T-helper 1 cell treated with Interleukin-12 subunit alpha and Interleukin-12 subunit beta and Interleukin-4 antibody, amounts not matched to agents 30 μg/mL and 1 μg/mL, for 36 hours (primary cell): ENCODE results near the gene TRAF3IP1.
"Not testable (repeated sequence)": the region's sequence is repeated elsewhere in the genome, so short reads cannot be mapped to it uniquely, and the experiment has no call there.

Experiments
- H3K27ac Mint-ChIP-seq: one replicate; pipeline ENCODE4 v1.8.0; 2021; ENCODE audit warnings: mild to moderate bottlenecking, mixed read lengths
- H3K27me3 Mint-ChIP-seq: one replicate; pipeline ENCODE4 v1.8.0; 2021; ENCODE audit warnings: low read depth, mixed read lengths
- H3K36me3 Mint-ChIP-seq: one replicate; pipeline ENCODE4 v1.8.0; 2021; ENCODE audit warnings: low read depth, mixed read lengths
- H3K4me1 Mint-ChIP-seq: one replicate; pipeline ENCODE4 v1.8.0; 2021; ENCODE audit warnings: low read depth, mixed read lengths
- H3K4me3 Mint-ChIP-seq: one replicate; pipeline ENCODE4 v1.8.0; 2021; ENCODE audit warnings: mild to moderate bottlenecking, moderate library complexity, mixed read lengths
- H3K9me3 Mint-ChIP-seq: one replicate; pipeline ENCODE4 v1.8.0; 2021; ENCODE audit warnings: mixed read lengths

Gene TRAF3IP1

DNA sequence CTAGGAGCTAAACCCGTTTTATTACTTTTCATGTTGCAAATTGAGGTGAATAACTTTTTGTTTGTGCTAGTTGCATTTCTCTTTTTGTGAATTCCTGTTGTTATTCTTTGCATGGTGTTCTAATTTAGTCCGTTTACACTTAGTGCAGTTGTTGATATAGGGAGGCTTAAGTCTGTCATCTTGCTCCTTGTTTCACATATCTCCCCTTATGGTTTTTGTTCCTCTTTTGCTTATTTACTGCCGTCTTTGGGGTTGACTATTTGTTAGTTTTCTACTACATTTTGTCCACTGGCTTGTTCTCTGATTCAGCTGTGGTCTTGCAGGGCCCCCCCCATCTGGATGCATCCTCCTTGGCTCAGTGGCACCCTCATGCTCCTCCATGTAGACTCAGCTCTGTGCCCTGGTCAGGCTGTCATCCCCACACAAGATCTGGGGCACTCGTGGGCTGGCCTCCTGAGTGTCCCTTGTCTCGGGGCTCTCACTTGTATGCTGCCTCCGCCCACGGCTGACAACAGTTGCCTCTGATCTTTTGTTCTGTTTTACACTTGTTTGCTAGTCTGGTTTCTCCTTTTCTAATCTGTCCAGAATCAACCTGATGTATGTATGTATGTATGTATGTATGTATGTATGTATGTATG is 63.5 kb downstream of the TRAF3IP1 start:
- Mint-ChIP-seq H3K4me3 (no peak overlapping the region), H3K27ac (no peak overlapping the region), H3K4me1 (peaks cover 9% of the 10 kb centered on the region), H3K9me3 (no peaks in the 10 kb centered on the region), H3K36me3 (no peaks in the 10 kb centered on the region), H3K27me3 (no peaks in the 10 kb centered on the region)

DNA sequence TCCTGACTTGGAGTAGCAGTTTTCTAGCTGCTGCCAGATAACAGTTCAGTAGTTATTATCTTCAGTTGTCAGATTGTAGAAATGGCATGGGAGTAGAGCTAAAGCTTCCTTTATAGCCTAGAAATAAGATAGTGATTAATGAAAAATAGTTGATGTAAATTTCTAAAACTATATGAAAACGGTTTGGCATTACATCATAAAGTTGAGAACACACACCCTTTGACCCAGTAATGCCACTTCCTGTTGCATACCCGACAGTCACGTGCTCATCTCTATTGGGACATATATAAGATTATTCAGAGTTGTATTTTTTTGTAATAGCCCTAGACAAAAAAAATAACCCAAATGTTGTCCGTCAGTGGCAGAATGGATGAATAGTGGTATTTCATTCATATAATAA is 67.0 kb downstream of the TRAF3IP1 start:
- Mint-ChIP-seq H3K4me1 (no peaks in the 10 kb centered on the region), H3K4me3 (no peak overlapping the region), H3K27me3 (no peaks in the 10 kb centered on the region), H3K9me3 (no peaks in the 10 kb centered on the region), H3K27ac (no peak overlapping the region), H3K36me3 (no peaks in the 10 kb centered on the region)

DNA sequence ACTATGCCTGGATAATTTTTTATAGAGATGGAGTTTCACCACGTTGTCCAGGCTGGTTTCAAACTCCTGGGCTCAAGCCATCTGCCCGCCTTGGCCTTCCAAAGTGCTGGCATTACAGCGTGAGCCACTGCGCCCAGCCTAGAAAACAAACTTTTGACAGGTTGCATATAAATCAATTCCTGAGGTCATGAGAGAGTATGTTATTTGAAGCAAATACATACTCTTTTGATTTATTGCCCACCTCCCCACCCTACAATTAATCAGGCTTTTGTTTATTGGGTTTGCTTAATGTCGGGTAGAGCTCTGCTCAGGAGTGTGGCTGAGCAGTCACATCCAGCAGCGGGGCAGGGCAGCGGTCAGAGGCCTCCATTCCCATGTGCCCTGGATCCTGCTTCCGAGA is 68.5 kb downstream of the TRAF3IP1 start:
- no peaks in the 10 kb centered on the region for H3K36me3 Mint-ChIP-seq

DNA sequence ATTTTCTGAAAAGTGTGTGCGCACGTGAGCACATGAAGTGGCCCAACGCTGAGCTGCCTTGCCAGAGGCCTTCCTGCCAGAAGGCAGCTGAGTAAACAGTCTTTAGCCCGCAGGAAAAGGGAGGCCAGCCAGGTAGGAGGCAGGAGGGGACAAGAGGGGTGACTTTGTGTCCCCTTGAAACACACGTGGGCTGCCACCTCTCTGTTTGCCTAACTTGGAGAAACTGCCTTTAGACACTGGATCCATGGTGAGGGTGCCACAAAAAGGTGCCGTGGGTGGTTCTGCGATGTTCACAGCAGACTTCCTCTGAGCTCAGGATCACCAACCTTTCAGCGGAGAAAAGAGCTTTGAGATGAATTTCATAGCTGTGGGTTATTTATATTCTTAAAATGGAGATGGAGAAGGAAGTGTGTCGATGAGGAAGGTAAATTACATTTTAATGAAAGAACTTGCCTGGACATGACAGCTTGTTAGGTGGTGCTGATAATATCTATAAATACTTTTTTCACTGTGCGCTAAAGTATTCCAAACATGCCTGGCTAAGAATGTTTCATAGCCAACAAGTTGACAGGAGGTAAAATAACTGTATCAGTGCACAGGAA is 69.8 kb downstream of the TRAF3IP1 start:
- no peaks in the 10 kb centered on the region for H3K36me3 Mint-ChIP-seq
- H3K27me3 Mint-ChIP-seq = no peaks in the 10 kb centered on the region
- H3K9me3 Mint-ChIP-seq = no peaks in the 10 kb centered on the region
- H3K27ac Mint-ChIP-seq = no peak overlapping the region
- no peaks in the 10 kb centered on the region for H3K4me1 Mint-ChIP-seq
- H3K4me3 Mint-ChIP-seq = no peak overlapping the region

More for the DNA sequence above, 68.5 kb downstream of the TRAF3IP1 start:
- Mint-ChIP-seq H3K27ac (no peak overlapping the region), H3K27me3 (no peaks in the 10 kb centered on the region), H3K4me1 (no peaks in the 10 kb centered on the region), H3K4me3 (no peak overlapping the region), H3K9me3 (no peaks in the 10 kb centered on the region)

DNA sequence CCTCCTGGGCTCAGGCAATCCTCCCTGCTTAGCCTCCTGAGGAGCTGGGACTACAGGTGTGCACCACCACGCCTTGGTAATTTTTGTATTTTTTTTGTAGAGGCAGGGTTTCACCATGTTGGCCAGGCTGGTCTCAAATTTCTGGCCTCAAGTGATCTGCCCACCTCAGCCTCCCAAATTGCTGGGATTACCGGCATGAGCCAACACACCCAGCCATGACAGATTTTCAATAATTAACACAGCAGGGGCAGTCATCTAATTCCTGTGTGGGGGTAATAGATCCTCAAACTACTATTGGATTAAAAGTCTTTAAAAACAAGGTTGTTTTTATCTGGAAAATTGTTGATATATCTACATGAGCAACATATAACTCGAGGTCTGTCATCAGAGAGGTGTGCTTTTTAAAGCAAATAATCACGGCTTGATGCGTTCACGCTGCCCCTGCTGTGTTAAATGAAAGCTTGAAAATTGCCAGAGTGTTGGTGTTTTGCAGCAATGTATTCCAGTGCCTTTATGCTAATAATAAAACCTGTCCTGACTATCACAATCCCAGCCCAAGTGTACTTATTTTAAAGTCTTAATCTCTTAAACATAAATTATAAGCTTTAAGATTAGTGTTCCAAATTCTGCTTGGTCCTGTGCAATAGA is 70.8 kb downstream of the TRAF3IP1 start:
- Mint-ChIP-seq H3K4me3 (no peak overlapping the region), H3K9me3 (no peaks in the 10 kb centered on the region), H3K36me3 (no peaks in the 10 kb centered on the region), H3K27ac (no peak overlapping the region), H3K4me1 (no peaks in the 10 kb centered on the region), H3K27me3 (no peaks in the 10 kb centered on the region)

DNA sequence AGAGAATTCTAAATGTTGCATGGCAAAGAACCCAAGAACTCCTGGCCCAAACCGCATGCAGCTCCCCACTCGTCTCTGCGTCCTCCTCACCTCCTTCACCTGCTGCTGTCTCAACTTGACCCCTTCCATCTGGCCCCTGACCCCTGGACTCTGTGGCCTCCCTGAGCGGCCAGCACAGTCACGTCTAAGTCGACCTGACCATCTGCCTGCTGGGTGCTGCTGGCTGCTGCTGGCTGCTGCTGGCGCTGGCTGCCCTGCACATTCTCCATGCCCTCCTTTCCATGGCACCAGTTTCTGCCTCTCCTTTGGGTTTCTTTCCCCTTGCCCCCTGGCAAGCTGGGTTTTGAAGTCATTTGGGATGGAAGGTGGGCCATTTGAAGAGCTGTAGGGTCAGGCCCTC is 76.3 kb downstream of the TRAF3IP1 start:
- no peaks in the 10 kb centered on the region for H3K36me3 Mint-ChIP-seq
- no peak overlapping the region for H3K27ac Mint-ChIP-seq
- H3K9me3 Mint-ChIP-seq = no peaks in the 10 kb centered on the region
- no peak overlapping the region for H3K4me3 Mint-ChIP-seq
- no peaks in the 10 kb centered on the region for H3K4me1 Mint-ChIP-seq
- H3K27me3 Mint-ChIP-seq = no peaks in the 10 kb centered on the region

DNA sequence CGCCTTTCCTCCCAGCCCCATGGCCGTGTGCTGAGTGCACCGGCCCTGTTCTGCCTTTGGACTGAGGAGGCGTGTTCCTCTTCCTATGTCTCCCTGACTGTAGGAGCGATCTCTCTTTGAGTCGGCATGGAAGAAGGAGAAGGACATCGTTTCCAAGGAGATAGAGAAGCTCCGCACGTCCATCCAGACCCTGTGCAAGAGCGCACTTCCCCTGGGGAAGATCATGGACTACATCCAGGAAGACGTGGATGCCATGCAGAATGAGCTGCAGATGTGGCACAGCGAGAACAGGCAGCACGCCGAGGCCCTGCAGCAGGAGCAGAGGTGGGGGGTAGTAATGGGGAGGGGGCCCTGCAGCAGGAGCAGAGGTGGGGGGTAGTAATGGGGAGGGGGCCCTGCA is 77.0 kb downstream of the TRAF3IP1 start:
- Mint-ChIP-seq H3K9me3 (no peaks in the 10 kb centered on the region), H3K4me1 (no peaks in the 10 kb centered on the region), H3K36me3 (no peaks in the 10 kb centered on the region), H3K4me3 (no peak overlapping the region), H3K27ac (no peak overlapping the region), H3K27me3 (no peaks in the 10 kb centered on the region)

DNA sequence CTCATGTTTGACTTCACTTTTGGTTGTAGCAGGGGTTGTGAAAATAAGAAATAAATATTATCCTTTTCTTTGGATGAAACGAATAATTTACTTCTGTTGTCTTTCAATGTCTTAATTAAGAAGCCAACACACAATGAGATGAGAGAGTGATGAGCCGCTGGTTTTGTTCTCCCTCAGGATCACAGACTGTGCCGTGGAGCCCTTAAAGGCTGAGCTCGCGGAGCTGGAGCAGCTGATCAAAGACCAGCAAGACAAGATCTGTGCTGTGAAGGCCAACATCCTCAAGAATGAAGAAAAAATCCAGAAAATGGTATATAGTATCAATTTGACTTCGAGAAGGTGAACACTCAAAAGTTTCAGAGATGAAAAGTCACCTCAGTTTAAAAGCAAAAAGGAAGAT is 78.3 kb downstream of the TRAF3IP1 start:
- Mint-ChIP-seq H3K36me3 (no peaks in the 10 kb centered on the region), H3K4me1 (no peaks in the 10 kb centered on the region), H3K9me3 (no peaks in the 10 kb centered on the region), H3K27ac (no peak overlapping the region), H3K4me3 (no peak overlapping the region), H3K27me3 (no peaks in the 10 kb centered on the region)

DNA sequence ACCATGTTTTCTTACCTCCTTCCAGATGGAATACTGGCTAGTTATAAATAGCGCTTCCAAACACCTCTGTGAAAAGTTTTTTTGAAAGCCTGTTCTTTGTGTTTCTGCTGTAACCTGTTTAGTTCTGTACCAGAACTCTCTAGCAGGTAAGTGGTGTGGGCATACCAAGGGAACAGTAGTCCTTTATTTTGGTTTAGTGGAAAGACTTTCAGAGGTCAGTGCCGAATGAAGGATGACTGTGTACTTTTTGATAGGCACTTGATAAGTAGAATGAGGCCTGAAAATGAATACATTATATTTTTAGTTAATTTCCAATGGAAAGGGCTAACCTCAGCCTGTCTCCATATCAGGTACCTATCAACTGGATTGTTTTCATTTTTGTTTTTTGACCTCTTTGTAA is 78.8 kb downstream of the TRAF3IP1 start:
- no peak overlapping the region for H3K27ac Mint-ChIP-seq
- no peaks in the 10 kb centered on the region for H3K4me1 Mint-ChIP-seq
- H3K4me3 Mint-ChIP-seq = no peak overlapping the region
- no peaks in the 10 kb centered on the region for H3K36me3 Mint-ChIP-seq
- H3K27me3 Mint-ChIP-seq = no peaks in the 10 kb centered on the region
- no peaks in the 10 kb centered on the region for H3K9me3 Mint-ChIP-seq

DNA sequence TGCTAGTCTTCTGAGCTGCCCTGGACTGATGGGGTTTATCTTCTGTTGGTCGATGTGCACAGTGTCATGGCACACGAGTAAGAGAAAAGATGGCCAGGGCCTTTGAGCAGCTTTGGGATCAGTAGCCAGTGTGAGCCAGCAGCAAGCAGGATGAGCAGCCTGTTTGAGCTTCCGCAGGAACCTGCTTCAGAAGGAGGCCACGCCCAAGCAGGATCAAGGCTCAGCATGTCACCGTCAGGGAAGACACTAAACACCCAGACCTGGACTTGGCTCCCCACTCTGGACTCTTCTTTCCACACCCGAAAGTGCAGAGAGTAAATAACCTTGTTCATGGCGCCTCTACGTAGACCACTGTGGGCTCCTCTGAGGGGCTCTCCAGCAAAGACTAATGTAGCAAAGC is 81.2 kb downstream of the TRAF3IP1 start:
- Mint-ChIP-seq H3K27me3 (no peaks in the 10 kb centered on the region), H3K4me3 (no peak overlapping the region), H3K27ac (no peak overlapping the region), H3K9me3 (no peaks in the 10 kb centered on the region), H3K36me3 (no peaks in the 10 kb centered on the region), H3K4me1 (no peaks in the 10 kb centered on the region)

DNA sequence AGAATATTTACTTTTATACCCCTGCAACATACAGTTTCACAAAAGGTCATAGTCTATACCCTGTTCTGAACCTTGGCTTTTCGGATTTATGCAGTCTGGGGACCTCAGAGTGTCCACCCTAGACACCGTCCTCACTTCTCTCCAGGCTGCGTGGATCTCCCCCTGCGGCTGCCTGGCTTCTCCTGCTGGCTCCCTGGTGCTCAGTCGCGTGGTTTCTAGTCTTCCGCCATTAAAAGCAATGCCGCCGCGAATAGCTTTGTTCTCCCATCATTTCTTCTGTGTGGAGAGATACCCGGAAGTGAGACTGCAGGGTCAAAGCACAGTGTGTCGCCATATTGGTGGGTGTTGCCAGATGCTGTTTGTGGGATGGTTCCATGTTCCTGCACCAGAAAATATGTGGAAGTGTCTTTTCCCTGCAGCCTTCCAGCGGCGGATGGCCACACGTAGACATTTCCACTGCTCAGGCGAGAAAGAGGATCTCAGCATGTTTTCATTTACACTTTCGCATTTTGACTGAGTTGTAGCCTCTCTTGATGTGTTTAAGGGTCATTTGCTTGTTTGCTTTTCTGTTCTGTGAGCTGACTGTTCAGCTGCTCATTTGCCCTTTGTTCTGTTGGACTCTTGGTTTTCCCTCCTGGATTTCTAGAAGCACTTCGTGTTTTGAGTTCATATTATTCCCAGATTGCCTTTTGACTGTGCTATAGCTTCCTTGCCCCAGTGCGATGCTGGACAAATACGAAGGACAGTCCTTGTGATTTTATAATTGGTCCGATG is 83.5 kb downstream of the TRAF3IP1 start:
- H3K27me3 Mint-ChIP-seq = no peaks in the 10 kb centered on the region
- H3K27ac Mint-ChIP-seq = no peak overlapping the region
- H3K4me1 Mint-ChIP-seq = no peaks in the 10 kb centered on the region
- H3K9me3 Mint-ChIP-seq = no peaks in the 10 kb centered on the region
- H3K36me3 Mint-ChIP-seq = no peaks in the 10 kb centered on the region
- H3K4me3 Mint-ChIP-seq = no peak overlapping the region

DNA sequence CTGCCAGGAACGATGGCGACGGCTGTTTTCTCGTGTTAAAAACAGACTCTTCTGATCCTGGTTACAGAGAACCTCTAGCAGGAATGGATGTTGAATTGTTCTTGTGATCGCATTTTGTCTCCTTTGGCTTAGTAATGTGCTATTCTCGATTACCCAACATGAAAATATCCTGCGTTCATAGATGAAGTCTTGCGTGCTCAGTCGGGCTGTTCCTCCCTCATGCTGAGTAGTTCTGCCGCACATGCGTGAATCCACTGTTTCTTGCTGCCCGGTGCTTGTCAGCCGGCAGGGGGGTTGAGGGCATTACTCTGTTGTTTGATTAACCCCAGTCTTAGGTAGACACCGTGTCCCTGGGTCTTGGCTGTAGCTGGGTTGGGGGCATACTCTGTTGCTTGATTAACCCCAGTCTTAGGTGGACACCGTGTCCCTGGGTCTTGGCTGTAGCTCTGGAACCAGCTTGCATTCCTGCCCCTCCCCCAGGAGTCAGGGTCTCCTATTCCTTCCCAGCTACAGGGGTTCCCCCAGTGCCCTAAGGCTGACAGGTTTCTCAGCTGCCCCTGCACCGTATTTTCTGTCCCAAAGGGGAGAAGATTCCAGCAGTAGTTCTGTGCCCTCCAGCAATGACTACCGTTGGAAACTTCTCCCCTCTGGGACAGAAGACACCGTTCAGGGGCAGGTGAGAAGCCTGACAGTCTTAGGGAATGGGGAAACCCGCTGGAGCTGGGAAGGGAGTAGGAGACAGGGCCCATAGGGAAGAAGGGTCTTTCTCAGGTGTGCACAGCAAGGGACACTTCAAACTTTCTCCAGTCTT is 84.3 kb downstream of the TRAF3IP1 start:
- H3K36me3 Mint-ChIP-seq = no peaks in the 10 kb centered on the region
- no peaks in the 10 kb centered on the region for H3K4me1 Mint-ChIP-seq
- H3K4me3 Mint-ChIP-seq = no peak overlapping the region
- H3K27me3 Mint-ChIP-seq = no peaks in the 10 kb centered on the region
- H3K27ac Mint-ChIP-seq = no peak overlapping the region
- no peaks in the 10 kb centered on the region for H3K9me3 Mint-ChIP-seq

DNA sequence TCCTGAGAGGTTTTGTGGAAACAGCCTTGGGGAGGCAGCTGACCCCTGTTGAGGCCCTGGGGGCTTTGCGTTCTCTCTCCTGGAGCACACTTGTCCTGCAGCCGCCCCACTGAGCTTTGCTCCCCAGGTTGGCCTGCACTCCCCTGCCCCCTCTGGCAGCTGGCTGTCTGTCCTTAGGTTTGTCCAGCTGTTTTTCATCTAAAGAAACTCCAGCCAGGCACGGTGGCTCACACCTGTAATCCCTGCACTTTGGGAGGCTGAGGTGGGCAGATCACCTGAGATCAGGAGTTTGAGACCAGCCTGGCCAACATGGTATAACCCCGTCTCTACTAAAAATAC is 84.9 kb downstream of the TRAF3IP1 start:
- not testable (repeated sequence) for H3K4me3 Mint-ChIP-seq, H3K27ac Mint-ChIP-seq, H3K4me1 Mint-ChIP-seq, H3K36me3 Mint-ChIP-seq, H3K9me3 Mint-ChIP-seq, H3K27me3 Mint-ChIP-seq

DNA sequence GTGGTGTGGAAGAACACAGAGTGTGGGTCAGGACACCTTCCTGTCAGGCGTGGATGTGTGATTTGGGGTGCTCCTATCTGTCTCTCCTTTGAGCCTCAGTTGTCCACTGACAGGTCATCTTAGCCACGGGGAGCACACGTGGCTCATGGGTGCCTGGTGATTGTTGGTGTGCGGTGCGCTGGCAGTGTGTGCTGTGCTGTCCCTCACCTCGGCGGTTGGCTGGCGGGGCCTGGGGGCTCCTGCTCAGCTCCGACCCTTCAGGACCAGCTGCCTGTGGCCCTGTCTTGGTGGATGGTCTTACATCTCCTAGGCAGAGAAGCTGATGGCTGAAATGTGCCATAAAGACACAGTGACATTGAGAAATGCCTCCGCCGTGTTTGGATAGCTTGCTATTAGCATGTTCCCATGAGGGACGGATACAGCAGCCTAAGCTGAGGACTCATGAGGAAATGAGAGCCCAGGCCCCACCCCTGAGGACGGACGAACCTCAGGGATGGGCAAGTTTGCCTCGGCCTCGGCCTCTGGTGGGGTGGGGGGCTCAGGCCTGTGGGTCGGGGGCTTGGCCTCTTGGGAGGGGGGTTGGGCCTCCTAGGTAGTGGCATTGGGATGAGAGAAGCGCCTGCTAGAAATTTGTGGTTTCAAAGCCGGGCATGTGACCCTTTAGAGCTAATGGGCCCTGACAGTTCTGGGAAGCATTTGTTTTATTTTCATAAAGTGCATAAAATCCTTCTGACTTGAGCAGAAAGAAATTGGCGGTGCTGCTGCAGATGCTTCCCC is 86.1 kb downstream of the TRAF3IP1 start:
- H3K27ac Mint-ChIP-seq = no peak overlapping the region
- H3K4me3 Mint-ChIP-seq = no peak overlapping the region
- H3K4me1 Mint-ChIP-seq = no peaks in the 10 kb centered on the region
- no peaks in the 10 kb centered on the region for H3K27me3 Mint-ChIP-seq
- no peaks in the 10 kb centered on the region for H3K9me3 Mint-ChIP-seq
- H3K36me3 Mint-ChIP-seq = no peaks in the 10 kb centered on the region
